ENCODE results near the gene CD58. TPM values are rescaled to one million over a fixed set of nuclear protein-coding genes. Genes with fewer than 3 reads are reported as not detected.

CD58 gene
- total RNA-seq, 1 donor from 2014 or later, result 8.0 TPM

- H3K4me3 Mint-ChIP-seq (ENCODE audit: unreplicated experiment), result no peak overlapping the region
- peaks cover 22% of the 10 kb centered on the region for H3K4me1 Mint-ChIP-seq (ENCODE audit: low read depth, unreplicated experiment)
- peaks cover 11% of the 10 kb centered on the region for H3K9me3 Mint-ChIP-seq (ENCODE audit: unreplicated experiment)
- TF ChIP-seq CTCF (IDR thresholded peaks at IDR 0.05; ENCODE audit: partially characterized antibody, unreplicated experiment), result no peak
- H3K27me3 Mint-ChIP-seq (ENCODE audit: unreplicated experiment), result peaks cover 3% of the 10 kb centered on the region
- no peak overlapping the region for H3K27ac Mint-ChIP-seq (ENCODE audit: unreplicated experiment)
- no peak for DNase-seq
- peaks cover 22% of the 10 kb centered on the region for H3K36me3 Mint-ChIP-seq (ENCODE audit: unreplicated experiment)
These were observed 36.6 kb downstream of the CD58 start for GRCh38 chr1:116534014-116534739.

- Mint-ChIP-seq H3K27ac (ENCODE audit: unreplicated experiment) (no peak overlapping the region), H3K4me1 (ENCODE audit: low read depth, unreplicated experiment) (peaks cover 15% of the 10 kb centered on the region)
These were observed 37.4 kb downstream of the CD58 start for GRCh38 chr1:116533429-116533820.

GRCh38 chr1:116532671-116533428 is 38.0 kb downstream of the CD58 start:
- Mint-ChIP-seq H3K4me3 (ENCODE audit: unreplicated experiment) (no peak overlapping the region), H3K27ac (ENCODE audit: unreplicated experiment) (no peak overlapping the region), H3K4me1 (ENCODE audit: low read depth, unreplicated experiment) (peaks cover 9% of the 10 kb centered on the region), H3K27me3 (ENCODE audit: unreplicated experiment) (no peaks in the 10 kb centered on the region), H3K36me3 (ENCODE audit: unreplicated experiment) (peaks cover 27% of the 10 kb centered on the region), H3K9me3 (ENCODE audit: unreplicated experiment) (peaks cover 8% of the 10 kb centered on the region)
- DNase-seq, result no peak
- TF ChIP-seq CTCF (IDR thresholded peaks at IDR 0.05; ENCODE audit: partially characterized antibody, unreplicated experiment), result no peak

More at GRCh38 chr1:116533429-116533820, 37.4 kb downstream of the CD58 start:
- H3K4me3 Mint-ChIP-seq (ENCODE audit: unreplicated experiment), result no peak overlapping the region
- peaks cover 22% of the 10 kb centered on the region for H3K36me3 Mint-ChIP-seq (ENCODE audit: unreplicated experiment)
- H3K27me3 Mint-ChIP-seq (ENCODE audit: unreplicated experiment), result peaks cover under 1% of the 10 kb centered on the region
- H3K9me3 Mint-ChIP-seq (ENCODE audit: unreplicated experiment), result peaks cover 8% of the 10 kb centered on the region
- no peak for TF ChIP-seq CTCF (IDR thresholded peaks at IDR 0.05; ENCODE audit: partially characterized antibody, unreplicated experiment)
- DNase-seq, result no peak

GRCh38 chr1:116531917-116532316 is 38.9 kb downstream of the CD58 start:
- H3K4me3 Mint-ChIP-seq (ENCODE audit: unreplicated experiment), result no peak overlapping the region
- peaks cover 8% of the 10 kb centered on the region for H3K9me3 Mint-ChIP-seq (ENCODE audit: unreplicated experiment)
- H3K27ac Mint-ChIP-seq (ENCODE audit: unreplicated experiment), result no peak overlapping the region
- peaks cover 7% of the 10 kb centered on the region for H3K4me1 Mint-ChIP-seq (ENCODE audit: low read depth, unreplicated experiment)
- H3K27me3 Mint-ChIP-seq (ENCODE audit: unreplicated experiment), result no peaks in the 10 kb centered on the region
- no peak for DNase-seq
- TF ChIP-seq CTCF (IDR thresholded peaks at IDR 0.05; ENCODE audit: partially characterized antibody, unreplicated experiment), result no peak
- H3K36me3 Mint-ChIP-seq (ENCODE audit: unreplicated experiment), result peaks cover 33% of the 10 kb centered on the region

- Mint-ChIP-seq H3K36me3 (ENCODE audit: unreplicated experiment) (peaks cover 38% of the 10 kb centered on the region), H3K4me1 (ENCODE audit: low read depth, unreplicated experiment) (peaks cover 3% of the 10 kb centered on the region), H3K4me3 (ENCODE audit: unreplicated experiment) (no peak overlapping the region), H3K9me3 (ENCODE audit: unreplicated experiment) (peaks cover 6% of the 10 kb centered on the region), H3K27ac (ENCODE audit: unreplicated experiment) (no peak overlapping the region), H3K27me3 (ENCODE audit: unreplicated experiment) (peaks cover 2% of the 10 kb centered on the region)
- no peak for TF ChIP-seq CTCF (IDR thresholded peaks at IDR 0.05; ENCODE audit: partially characterized antibody, unreplicated experiment)
- DNase-seq, result no peak
These were observed 41.1 kb downstream of the CD58 start for GRCh38 chr1:116529681-116530080.
